DLD1 (cell line): ENCODE measurements around the gene RPSA.
"Not testable (repeated sequence)": the region's sequence is repeated elsewhere in the genome, so short reads cannot be mapped to it uniquely, and the experiment has no call there.

Experiments used
- in situ Hi-C: cut with HindIII; loops from 2 replicates; pipeline ENCODE4 v1.10.0; 2017; ENCODE audit warnings: low sequenced_read_pairs

Gene RPSA

DNA sequence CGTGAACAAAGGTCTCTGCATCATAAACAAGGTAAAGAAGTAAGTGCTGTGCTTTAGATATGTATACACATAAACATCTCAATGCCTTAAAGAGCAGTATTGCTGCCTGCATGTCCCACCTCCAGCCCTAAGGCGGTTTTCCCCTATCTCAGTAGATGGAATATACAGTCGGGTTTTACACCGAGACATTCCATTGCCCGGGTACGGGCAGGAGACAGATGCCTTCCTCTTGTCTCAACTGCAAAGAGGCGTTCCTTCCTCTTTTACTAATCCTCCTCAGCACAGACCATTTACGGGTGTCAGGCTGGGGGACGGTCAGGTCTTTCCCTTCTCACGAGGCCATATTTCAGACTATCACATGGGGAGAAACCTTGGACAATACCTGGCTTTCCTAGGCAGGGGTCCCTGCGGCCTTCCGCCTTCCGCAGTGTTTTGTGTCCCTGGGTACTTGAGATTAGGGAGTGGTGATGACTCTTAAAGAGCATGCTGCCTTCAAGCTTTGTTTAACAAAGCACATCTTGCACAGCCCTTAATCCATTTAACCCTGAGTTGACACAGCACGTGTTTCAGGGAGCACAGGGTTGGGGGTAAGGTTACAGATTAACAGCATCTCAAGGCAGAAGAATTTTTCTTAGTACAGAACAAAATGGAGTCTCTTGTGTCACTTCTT lies 12.2 kb downstream of the RPSA start:
- in situ Hi-C loops = not testable (repeated sequence)

DNA sequence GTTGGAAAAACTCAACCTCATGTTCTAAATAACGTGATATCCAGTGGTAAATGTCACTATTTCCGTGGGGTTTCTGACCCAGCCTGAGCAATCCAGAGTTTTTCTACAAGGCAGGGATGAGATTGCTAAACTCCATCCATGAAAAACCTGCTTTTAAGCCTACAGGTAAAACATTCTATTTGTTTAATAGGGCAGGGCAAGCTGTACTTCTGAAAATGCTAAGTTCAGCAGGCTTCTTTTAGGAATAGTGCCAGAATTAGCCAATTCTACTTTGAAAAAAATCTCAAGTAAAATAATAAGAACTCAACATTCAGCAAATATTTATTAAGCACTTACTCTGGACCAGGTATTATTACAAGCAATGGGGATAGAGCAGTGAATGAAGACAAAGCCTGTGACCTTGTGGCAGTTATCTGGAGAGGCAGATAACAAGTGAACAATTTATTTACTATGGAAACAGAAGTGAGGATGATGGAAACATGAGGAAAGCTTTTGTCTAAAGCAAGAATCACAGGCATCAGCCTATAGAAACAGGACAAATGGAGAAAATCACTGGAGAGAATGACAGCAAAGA lies 13.3 kb downstream of the RPSA start:
- in situ Hi-C loops = no loop called here

DNA sequence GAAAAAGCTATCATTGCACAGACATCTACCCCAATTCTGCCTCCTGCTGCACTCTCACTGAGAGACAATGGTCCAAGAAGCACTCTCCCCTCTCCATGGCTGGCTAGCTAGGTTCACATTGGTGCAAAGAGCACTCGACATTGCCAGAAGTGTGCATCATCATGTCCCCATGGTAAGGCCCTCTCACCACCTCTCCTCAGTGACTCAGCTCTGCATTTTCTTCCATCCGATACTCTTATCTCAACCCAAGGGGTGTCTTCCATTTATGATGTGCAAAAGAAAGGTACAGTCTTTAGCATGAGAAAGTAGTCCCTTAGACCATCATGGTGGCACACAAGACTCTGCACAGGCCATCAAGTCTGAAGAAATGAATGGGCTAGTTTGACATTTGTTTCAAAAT lies 14.0 kb downstream of the RPSA start:
- in situ Hi-C loops = no loop called here

DNA sequence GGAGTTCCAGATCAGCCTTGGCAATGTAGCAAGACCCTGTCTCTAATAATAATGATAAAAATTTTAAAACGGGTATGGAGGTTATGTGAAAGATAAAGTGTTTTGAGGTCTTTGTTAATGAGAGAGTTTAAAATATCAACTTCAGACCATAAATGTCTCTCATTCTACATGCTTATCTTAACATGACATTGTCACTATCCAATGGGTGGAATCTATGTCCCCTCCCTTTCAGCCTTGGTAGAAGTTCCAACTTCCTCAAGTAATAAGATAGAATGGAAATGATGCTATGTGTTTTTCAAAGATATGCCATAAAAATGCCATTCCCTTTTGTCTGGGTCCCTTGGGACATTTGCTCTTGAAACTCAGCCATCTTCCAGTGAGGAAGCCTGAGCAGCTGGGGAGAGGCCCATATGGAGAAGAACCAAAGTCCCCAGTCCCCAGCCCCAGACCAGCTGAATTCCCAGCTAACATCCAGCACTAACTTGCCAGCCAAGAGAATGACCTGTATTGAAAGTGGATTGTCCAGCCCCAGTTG lies 17.0 kb downstream of the RPSA start:
- in situ Hi-C loops = no loop called here

DNA sequence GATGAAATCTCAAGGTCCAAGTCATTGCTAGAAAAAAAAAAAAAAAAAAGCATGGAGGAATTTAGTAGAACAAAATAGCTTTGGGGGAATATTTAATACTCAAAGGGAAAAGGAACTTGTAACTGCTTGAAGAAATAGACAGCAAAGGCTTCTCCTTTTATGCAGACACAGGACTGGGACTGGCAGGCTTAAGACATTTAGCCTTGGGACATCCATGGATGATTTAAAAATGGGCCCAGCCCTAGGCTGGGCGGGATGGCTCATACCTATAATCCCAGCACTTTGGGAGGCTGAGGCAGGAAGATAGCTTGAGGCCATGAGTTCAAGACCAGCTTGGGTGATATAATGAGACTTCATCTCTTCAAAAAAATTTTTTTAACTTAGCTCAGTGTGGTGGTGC lies 19.8 kb downstream of the RPSA start:
- in situ Hi-C loops = no loop called here

DNA sequence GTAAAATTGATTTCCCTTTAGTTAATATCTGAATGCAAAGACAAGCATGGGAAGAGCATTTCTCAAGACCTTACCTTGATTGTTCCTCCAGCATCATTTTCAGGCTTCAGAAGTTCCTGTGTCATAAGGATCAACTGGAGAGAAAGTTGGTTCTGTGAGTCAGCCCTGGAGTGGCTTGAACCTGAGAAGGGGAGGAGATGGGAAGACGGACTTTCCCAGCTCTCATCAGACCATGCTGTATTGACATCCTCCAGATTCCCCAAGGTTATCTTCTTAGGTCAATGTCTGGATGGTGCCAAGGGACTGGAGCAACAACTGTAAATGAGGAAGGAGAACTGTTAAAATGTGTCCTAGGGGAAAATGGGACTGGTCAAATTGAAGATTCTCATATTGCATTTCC lies 21.0 kb downstream of the RPSA start:
- in situ Hi-C loops = no loop called here

DNA sequence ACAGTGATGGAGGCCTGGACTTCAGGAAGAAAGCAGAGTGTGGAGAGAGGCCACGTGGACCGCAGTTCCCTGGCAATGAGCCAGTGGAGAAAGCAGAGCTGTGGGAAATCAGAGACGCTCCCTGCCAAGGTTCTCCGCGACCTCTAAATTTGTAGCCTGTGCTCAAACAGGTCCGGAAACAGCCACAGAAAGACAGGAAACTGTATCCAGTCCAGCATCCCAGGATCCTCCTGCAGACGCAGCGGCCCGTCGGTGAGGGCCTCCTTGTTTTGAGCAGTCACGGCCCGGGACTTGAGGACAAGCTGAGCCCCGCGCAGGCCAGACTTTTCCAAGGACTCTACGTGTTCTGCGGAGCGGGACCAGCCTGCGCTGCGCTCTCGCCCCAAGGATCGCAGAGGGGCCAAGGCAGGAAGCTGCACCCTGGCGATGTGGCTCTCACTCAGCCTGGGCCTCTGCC lies 22.3 kb downstream of the RPSA start:
- in situ Hi-C loops = no loop called here

DNA sequence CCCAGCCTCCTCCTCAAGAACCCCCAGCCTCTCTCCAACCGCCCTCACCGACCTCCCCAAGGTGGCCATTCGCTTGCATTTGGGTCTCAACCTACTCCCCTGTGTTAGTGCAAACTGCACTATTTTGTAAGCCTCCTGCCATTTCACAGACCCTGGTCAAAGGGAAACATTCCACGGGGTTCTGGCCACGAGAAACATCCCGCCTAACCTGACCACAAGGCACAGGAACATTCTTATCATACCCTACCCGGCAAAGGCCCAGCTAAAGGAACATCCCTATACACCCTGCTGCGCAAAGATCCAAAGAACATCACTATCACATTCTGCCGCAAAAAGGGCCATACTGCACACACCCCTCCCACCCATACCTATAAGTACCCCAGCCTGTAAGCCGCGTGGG lies 22.9 kb downstream of the RPSA start:
- in situ Hi-C loops = no loop called here

DNA sequence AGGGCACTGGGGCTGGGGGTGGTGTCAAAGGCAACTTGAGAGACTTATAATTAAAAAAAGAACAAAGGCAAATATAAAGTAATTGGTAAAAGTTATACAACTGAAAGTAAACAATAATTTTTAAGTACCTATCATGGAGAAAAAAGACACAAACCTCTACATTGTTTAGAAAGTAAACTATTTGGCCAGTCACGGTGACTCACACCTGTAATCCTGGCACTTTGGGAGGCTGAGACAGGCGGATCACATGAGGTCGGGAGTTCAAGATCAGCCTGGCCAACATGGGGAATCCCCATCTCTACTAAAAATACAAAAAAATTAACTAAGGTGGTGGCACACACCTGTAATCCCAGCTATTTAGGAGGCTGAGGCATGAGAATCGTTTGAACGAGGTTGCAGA lies 25.8 kb downstream of the RPSA start:
- in situ Hi-C loops = no loop called here

DNA sequence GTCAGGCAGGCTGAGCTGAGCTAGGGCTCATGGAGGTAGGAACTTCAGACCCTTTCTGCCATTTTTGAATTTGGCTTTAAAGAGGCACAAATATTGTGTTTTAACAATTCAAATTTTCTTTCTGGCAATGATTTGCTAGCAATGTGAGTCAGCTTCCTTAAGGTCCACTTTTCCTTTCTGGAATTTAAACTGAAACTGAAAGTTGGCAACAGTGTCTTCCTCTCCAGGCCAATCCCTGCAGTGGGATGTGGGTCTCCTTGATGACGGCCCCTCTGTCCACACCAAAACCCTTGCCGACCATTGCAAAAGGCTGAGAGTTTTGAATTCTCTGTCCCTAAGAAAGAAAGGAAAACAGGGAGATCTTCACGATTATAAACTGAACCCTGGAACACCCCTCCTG lies 27.1 kb downstream of the RPSA start:
- in situ Hi-C loops = no loop called here

DNA sequence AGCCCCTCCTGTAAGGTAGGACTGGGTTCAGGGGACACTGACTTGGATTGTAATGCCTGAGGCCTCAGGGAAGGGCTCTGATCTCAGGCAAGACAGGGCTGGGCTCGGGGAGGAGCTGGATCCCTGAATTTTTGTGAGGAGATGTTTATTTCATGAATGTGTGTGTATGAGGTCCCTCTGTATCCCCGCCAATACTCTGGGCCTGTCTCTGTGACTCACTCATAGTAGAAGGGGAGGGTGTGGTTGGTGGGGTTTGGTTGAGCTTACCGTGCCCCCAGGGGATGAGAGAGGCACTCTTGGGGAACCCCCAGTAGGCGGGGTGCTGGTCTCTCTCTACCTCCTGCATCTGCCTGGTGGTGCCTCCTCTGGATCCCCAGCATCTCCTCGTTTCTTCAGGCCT lies 28.1 kb downstream of the RPSA start:
- in situ Hi-C loops = no loop called here

DNA sequence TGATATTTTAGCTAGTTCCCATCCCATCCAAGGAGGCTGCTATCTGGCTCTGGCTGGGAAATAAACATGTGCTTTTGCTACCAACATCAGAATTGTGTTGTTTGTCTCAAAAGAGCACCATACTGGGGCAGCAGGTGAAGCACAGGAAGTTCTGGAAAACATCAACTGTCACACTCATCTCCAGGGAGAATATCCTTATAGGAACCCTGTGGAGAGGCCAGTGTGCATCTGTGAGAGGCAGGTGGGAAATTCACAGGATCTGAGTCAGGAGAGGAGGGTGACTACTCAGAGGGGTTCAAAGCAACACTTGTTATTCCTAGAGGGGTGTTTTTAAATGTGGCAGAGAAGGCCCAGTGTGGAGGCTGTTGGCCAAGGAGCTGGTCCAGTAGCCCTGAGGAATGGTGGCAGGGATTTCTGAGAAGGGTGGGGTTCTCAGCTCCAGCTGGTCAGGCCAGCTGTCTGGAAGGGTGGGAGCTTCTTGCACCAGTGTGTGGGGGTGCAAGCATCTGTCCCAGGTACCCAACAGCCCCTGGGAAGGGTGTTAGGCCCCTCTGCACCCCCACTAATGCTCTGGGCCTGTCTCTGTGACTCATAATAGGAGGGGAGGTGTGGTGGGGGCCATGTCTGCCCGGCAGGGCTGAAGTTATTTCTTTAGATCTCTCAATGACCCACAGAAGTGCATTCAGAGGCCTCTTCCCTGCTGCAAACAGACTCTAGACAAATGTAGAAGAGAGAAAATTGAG lies 28.7 kb downstream of the RPSA start:
- in situ Hi-C loops = no loop called here

DNA sequence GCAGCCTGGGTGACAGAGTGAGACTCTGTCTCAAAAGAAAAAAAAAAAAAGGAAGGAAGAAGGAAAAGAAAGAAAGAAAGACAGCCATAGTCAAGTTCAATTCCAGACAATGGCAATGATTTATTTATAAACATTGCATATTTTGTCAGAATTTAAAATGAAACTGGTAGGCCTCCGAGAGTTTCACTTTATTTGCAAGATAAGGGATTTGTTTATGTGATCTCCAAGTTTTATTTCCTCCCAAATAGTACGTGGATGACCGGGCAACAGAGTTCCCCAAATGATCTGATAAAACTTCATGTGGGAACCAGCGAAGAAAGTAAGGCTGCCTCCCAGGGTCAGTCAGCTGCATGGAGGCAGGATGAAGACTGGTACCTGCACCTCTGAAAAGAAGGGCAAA lies 32.4 kb downstream of the RPSA start:
- in situ Hi-C loops = no loop called here

DNA sequence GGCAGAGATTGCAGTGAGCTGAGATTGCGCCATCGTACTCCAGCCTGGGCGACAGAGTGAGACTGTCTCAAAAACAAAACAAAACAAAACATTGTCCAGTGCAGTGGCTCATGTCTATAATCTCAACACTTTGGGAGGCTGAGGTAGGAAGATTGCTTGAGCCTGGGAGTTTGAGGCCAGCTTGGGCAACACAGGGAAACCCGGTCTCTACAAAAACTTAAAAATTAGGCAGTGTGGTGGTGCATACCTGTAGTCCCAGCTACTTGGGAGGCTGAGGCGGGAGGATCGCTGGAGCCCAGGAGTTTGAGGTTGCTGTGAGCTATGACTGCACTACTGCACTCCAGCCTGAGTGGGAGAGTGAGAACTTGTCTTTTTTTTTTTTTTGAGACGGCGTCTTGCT lies 33.8 kb downstream of the RPSA start:
- in situ Hi-C loops = no loop called here

DNA sequence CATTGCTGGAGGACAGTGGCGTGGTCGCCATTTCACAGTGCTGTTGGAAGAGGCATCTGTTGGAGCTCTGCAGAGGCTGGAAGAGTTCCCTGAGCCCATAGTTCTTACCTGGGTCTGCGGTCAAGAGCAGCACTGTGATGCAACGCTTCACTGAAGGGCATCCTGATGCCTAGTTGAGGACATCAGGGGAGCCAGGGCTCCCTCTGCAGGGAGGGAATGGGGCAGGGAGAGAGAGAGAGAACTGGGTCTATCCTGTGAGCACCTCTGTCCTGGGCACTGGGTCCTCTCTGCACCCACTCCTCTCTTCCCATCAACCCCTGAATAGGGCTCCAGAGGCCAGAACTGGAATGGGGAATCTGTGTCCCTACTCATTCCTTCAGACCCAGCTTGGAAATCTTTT lies 37.0 kb downstream of the RPSA start:
- in situ Hi-C loops = no loop called here

DNA sequence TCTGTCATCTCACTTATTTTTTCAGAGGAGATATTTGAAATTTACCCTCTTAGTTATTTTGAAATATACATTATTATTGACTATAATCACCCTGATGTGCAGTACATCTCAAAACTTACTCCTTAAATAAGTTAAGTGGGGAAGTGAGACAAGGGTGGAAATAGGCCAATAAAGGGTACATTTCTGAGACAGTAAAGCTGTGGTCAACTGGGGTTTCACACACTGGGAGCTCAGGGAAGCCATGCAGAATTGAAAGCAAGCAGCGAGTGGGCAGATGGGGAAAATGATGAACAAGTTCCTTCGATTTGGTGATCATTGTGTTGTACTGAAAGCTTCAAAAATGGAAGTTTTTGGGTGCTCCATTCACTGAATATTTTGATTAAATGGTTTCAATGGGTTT lies 39.4 kb downstream of the RPSA start:
- in situ Hi-C loops = no loop called here

DNA sequence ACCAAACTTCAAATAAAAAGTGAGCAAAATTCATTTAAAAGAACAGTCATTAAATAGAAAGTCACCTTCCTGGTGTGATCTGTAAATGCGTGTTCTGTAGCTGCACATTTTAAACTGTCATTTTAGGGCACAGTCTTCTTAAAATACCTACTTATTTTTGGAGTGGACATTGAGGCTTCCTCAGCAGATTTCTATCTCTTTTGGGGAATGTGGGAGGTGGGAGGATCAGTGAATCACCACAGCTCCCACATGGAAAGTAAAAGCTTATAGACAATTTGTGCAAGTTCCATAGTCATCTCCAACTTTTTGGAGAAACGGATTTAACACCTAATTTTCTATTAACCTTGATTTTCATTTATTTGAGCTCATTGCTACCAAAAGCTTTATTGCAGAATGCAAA lies 39.9 kb downstream of the RPSA start:
- in situ Hi-C loops = no loop called here

DNA sequence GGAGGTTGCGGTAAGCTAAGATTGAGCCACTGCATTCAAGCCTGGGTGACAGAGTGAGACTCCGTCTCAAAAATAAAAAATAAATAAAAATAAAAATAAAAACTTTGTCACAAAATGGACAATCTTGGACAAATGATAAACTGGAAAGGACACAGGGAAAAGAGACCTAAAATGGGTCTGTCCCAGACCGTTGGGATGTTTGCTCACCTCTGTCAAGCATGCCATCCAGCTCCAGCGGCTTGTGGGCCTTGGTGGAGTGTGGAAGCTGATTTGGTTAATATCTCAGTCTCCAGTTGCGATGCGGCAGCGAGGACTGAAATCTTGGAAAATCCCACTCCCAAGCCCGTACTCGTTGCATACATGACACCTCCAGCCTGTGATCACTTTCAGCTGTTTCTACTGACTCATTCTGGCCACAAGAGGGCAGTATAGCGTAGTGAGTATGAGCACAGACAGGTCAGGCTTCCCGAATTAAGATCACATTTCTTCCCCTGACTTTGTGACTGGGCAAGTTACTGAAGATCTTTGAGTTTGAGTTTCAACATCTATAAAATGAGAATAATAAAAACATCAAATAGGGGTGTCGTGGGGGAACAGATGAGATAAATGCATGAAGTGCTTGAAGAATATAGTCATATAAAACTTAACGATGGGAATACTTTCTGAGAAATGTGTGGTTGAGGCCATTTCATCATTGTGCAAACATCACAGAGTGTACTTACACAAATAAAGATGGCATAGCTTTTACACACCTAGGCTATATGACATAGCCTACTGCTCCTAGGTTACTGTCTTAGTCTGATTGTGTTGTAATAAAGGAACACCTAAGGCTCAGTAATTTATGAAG lies 41.3 kb downstream of the RPSA start:
- in situ Hi-C loops = no loop called here

DNA sequence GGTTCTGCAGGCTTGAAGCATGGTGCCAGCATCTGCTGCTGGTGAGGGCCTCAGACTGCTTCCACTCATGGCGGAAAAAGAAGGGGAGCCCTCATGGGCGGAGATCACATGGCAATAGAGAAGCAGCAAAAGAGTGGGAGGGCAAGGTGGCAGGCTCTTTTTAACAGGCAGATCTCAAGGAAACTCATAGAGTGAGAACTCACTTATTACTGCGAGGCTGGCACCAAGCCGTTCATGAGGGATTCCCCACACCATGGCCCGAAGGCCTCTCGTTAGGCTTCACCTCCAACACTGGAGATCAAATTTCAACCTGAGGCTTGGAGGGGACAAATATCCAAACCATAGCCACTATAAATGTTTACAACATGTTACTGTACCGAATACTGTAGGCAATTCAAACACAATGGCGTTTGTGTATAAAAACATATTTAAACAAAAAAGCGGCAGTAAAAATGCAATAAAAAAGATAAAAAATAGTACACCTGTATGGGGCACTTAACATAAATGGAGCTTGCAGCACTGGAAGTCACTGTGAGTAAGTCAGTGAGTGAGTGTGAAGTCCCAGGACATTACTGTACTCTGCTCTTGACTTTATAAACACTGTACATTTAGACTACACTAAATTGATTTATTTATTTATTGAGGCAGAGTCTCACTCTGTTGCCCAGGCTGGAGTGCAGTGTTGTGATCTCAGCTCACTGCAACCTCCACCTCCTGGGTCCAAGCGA lies 42.1 kb downstream of the RPSA start:
- in situ Hi-C loops = no loop called here

DNA sequence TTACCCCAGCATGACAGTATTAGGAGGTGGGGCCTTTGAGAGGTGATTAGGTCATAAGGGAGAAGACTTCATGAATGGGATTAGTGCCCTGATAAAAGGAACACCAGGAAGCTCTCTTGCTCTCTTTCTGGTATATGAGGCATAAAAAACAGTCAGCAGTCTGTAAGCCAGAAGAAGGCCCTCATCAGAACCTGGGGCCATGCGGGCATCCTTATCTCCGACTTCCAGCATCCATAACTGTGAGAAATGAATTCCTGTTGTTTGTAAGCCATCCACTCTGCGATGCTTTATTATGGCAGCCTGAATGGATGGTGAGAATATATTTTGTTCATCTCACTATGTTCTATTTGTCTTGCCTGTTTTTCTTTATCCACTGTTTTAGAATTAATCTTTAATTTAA lies 43.3 kb downstream of the RPSA start:
- in situ Hi-C loops = no loop called here

DNA sequence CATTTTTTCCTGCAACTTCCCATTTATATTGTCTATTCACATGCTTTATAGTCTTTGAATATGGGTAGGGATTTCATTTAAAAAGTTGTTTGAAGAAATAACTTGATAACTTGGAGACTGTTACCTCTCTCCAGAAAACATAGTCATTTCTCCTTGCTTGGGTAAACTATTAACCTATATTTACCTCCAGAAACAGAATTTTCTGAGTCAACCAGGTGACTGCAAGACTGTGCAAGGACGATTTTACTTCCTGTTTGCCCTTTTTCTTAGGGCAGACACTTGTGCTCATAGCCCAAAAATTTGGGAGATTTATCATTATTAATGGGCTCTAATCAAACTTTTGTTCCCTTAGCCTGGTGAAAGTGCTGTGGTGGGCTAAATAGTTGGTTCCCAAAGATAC lies 46.6 kb downstream of the RPSA start:
- in situ Hi-C loops = no loop called here
